Measurements from ENCODE around the gene DPYSL4. TPM values are rescaled to one million over a fixed set of nuclear protein-coding genes. Genes with fewer than 3 reads are reported as not detected.

DPYSL4 gene
- total and polyA plus RNA-seq, 3 donors from 2014 or later, result 11.7 to 21.0 (median 13.9) TPM

- Histone ChIP-seq H3K4me1 (peaks cover 9% of the 10 kb centered on the region), H3K27me3 (no peaks in the 10 kb centered on the region), H3K9me3 (no peaks in the 10 kb centered on the region), H3K4me3 (no peak overlapping the region), H3K27ac (no peak overlapping the region), H3K36me3 (ENCODE audit: low read depth, missing control alignments) (no peaks in the 10 kb centered on the region)
- TF ChIP-seq CTCF (IDR thresholded peaks at IDR 0.05) (no peak), POLR2A (IDR thresholded peaks at IDR 0.05) (no peak)
- 76 to 83% methylated on average over 3 to 6 of the region's 6 CpGs for WGBS, 2 donors
- DNase-seq, result no peak
- intact Hi-C loops (cut with DNase I; ENCODE audit: low total_unique reads), result no loop called here
These were observed 8.7 kb upstream of the DPYSL4 start for GRCh38 chr10:132178046-132178445.

- H3K9me3 ChIP-seq, result no peaks in the 10 kb centered on the region
- WGBS, 2 donors, result 83 to 84% methylated on average over 23 of the region's 23 CpGs
- DNase-seq, result no peak
- no peak for TF ChIP-seq CTCF (IDR thresholded peaks at IDR 0.05)
- TF ChIP-seq POLR2A (IDR thresholded peaks at IDR 0.05), result no peak
- no peak overlapping the region for H3K4me3 ChIP-seq
- no peaks in the 10 kb centered on the region for H3K27me3 ChIP-seq
- peaks cover 9% of the 10 kb centered on the region for H3K4me1 ChIP-seq
- no peak overlapping the region for H3K27ac ChIP-seq
- no peaks in the 10 kb centered on the region for H3K36me3 ChIP-seq (ENCODE audit: low read depth, missing control alignments)
- intact Hi-C loops (cut with DNase I; ENCODE audit: low total_unique reads), result no loop called here
These were observed 7.8 kb upstream of the DPYSL4 start for GRCh38 chr10:132178672-132179545.

- Histone ChIP-seq H3K27ac (no peak overlapping the region), H3K36me3 (ENCODE audit: low read depth, missing control alignments) (no peaks in the 10 kb centered on the region), H3K27me3 (no peaks in the 10 kb centered on the region), H3K9me3 (no peaks in the 10 kb centered on the region), H3K4me3 (no peak overlapping the region), H3K4me1 (peaks cover 9% of the 10 kb centered on the region)
- intact Hi-C loops (cut with DNase I; ENCODE audit: low total_unique reads), result no loop called here
- 85 to 90% methylated on average over 13 to 16 of the region's 16 CpGs for WGBS, 2 donors
- DNase-seq, result no peak
- TF ChIP-seq POLR2A (IDR thresholded peaks at IDR 0.05), result no peak
- no peak for TF ChIP-seq CTCF (IDR thresholded peaks at IDR 0.05)
These were observed 7.0 kb upstream of the DPYSL4 start for GRCh38 chr10:132179551-132180392.

- Histone ChIP-seq H3K27me3 (no peaks in the 10 kb centered on the region), H3K27ac (no peak overlapping the region), H3K9me3 (no peaks in the 10 kb centered on the region), H3K4me1 (peaks cover 9% of the 10 kb centered on the region), H3K4me3 (no peak overlapping the region), H3K36me3 (ENCODE audit: low read depth, missing control alignments) (no peaks in the 10 kb centered on the region)
- TF ChIP-seq POLR2A (IDR thresholded peaks at IDR 0.05), result no peak
- no peak for TF ChIP-seq CTCF (IDR thresholded peaks at IDR 0.05)
- intact Hi-C loops (cut with DNase I; ENCODE audit: low total_unique reads), result no loop called here
- no peak for DNase-seq
- 49 to 74% methylated on average over 6 to 14 of the region's 14 CpGs for WGBS, 2 donors
These were observed 6.0 kb upstream of the DPYSL4 start for GRCh38 chr10:132180736-132181135.

Data from testis (tissue), 3 donors.